Keratinocyte (primary cell): Measurements from ENCODE around the gene ANO2. TPM values are rescaled to one million over a fixed set of nuclear protein-coding genes. Genes with fewer than 3 reads are reported as not detected.

Source experiments
- DNase-seq: peaks from one replicate; pipeline ENCODE4 v3.0.0-alpha.2; 2011; ENCODE audit warnings: low read depth, missing footprints, low spot score
- FAIRE-seq: peaks from 2 replicates; lab custom pipeline; 2011; peaks lifted over from hg19 to GRCh38; lab: Jason Lieb, UNC
- H2AFZ ChIP-seq: 2 replicates; pipeline ENCODE4 v1.6.0; 2012; ENCODE audit warnings: low read length, control low read depth, inconsistent platforms; ENCODE audit not compliant: control insufficient read depth
- H3K27ac ChIP-seq: 2 replicates; pipeline ENCODE4 v1.5.1; 2011; ENCODE audit warnings: low read length; ENCODE audit not compliant: control insufficient read depth, insufficient read depth
- H3K27me3 ChIP-seq: 3 replicates; pipeline ENCODE4 v1.6.0; 2011; ENCODE audit warnings: low read length; ENCODE audit not compliant: control insufficient read depth, insufficient read depth; ENCODE audit errors: extremely low read depth
- H3K36me3 ChIP-seq, 2 experiments: 2 replicates in 1 of 2; 3 replicates in 1 of 2; pipeline ENCODE4 v1.5.1; 2011; ENCODE audit warnings: low read length in 2 of 2, mild to moderate bottlenecking in 1 of 2; ENCODE audit not compliant: control insufficient read depth in 2 of 2, insufficient read depth in 2 of 2; ENCODE audit errors: extremely low read depth in 1 of 2
- H3K4me1 ChIP-seq: 3 replicates; pipeline ENCODE4 v1.5.1; 2011; ENCODE audit warnings: low read length; ENCODE audit not compliant: control insufficient read depth, insufficient read depth; ENCODE audit errors: extremely low read depth
- H3K4me2 ChIP-seq: 3 replicates; pipeline ENCODE4 v1.6.0; 2011; ENCODE audit warnings: low read depth, low read length; ENCODE audit not compliant: control insufficient read depth, insufficient read depth; ENCODE audit errors: extremely low read depth
- H3K4me3 ChIP-seq, 3 experiments: fragments of 200-600 bp in 1 of 3; sonication (generic) in 1 of 3; 2 replicates in 2 of 3; 3 replicates in 1 of 3; pipeline ENCODE4 v1.5.1; 2011 to 2016; ENCODE audit warnings: low read length in 3 of 3, mild to moderate bottlenecking in 3 of 3, control low read depth in 2 of 3, inconsistent platforms in 1 of 3, low read depth in 1 of 3, mixed read lengths in 1 of 3, mixed run types in 1 of 3, moderate library complexity in 1 of 3; ENCODE audit not compliant: control insufficient read depth in 2 of 3, insufficient read depth in 2 of 3; ENCODE audit errors: extremely low read depth in 1 of 3
- H3K79me2 ChIP-seq: 2 replicates; pipeline ENCODE4 v1.6.0; 2012; ENCODE audit warnings: low read length; ENCODE audit not compliant: control insufficient read depth, insufficient read depth
- H3K9ac ChIP-seq: 3 replicates; pipeline ENCODE4 v1.6.0; 2011; ENCODE audit warnings: low read length; ENCODE audit not compliant: control insufficient read depth, insufficient read depth; ENCODE audit errors: extremely low read depth
- H3K9me1 ChIP-seq: 3 replicates; pipeline ENCODE4 v1.6.0; 2011; ENCODE audit warnings: low read length; ENCODE audit not compliant: control insufficient read depth, insufficient read depth; ENCODE audit errors: extremely low read depth
- H3K9me3 ChIP-seq: 2 replicates; pipeline ENCODE4 v1.5.1; 2012; ENCODE audit warnings: low read depth, low read length; ENCODE audit not compliant: control insufficient read depth
- H4K20me1 ChIP-seq: 3 replicates; pipeline ENCODE4 v1.6.0; 2011; ENCODE audit warnings: low read length; ENCODE audit not compliant: control insufficient read depth, insufficient read depth; ENCODE audit errors: extremely low read depth
- EZH2 ChIP-seq: IDR thresholded peaks from one replicate; pipeline ENCODE4 v1.6.1; 2012; ENCODE audit warnings: inconsistent platforms, mild to moderate bottlenecking, low read length, moderate library complexity
- dilution Hi-C: fragments of 300-500 bp; cut with MboI; formaldehyde crosslinking; loops from one replicate; pipeline ENCODE4 v1.7.0; 2020; ENCODE audit warnings: low sequenced_read_pairs; ENCODE audit not compliant: extremely low pct_ligation_motif_present
- polyA plus RNA-seq, 5 experiments: library from polyadenylated mRNA; depleted of rRNA in 3 of 5; stranded (reverse) in 3 of 5; stranded (forward) in 1 of 5; unstranded in 1 of 5; fragments of >200 nt; gene quantifications; 1 replicate in 1 of 5; 2 replicates in 3 of 5; 3 replicates in 1 of 5; pipeline versions ENCODE4 v1.2.1 to v1.2.3, GENCODE V29; 2011 to 2012; ENCODE audit warnings: missing spikeins in 2 of 5, low read depth in 1 of 5, low replicate concordance in 1 of 5
- TF ChIP-seq, protein P1 (sequence below), 3 experiments: IDR thresholded peaks in 1 of 3; conservative IDR thresholded peaks in 1 of 3; optimal IDR thresholded peaks in 1 of 3; 2 replicates in 2 of 3; 3 replicates in 1 of 3; pipeline versions ENCODE3 to v1.5.1; 2011; ENCODE audit warnings: low read length in 3 of 3, mild to moderate bottlenecking in 3 of 3, moderate library complexity in 2 of 3, control low read depth in 1 of 3, inconsistent platforms in 1 of 3; ENCODE audit not compliant: insufficient read depth in 2 of 3; ENCODE audit errors: extremely low read depth in 1 of 3

ANO2 gene
- polyA plus RNA-seq, 1 donor (not counting 4 experiments of a cell fraction or from before 2014, with no cell fraction given): 0.14 TPM

DNA sequence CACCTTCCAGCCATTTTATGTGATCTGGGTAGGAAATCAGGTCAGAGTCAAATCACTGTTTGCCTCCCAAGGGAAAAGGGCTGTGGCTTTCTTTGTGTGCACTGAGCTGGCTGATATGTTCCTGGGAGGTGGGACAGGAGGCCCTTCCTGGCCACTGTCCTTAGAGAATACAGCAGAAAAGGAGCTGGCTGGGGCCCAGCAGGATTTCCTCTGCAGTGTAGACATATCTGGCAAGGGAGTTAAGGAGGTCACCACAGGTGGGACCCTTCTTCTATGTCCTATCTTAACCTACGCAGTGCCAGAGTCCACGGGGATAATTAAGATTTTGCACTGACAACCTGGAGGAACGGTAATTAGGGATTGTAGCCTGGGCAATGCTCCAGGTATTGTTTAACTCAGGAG is 367.8 kb downstream of the ANO2 start:
- no peaks in the 10 kb centered on the region for H3K79me2 ChIP-seq
- FAIRE-seq (no peak), DNase-seq (no peak)
- no peaks in the 10 kb centered on the region for H3K36me3 ChIP-seq
- no peaks in the 10 kb centered on the region for H4K20me1 ChIP-seq
- H3K9ac ChIP-seq: no peak overlapping the region
- H3K9me1 ChIP-seq: no peaks in the 10 kb centered on the region
- no peak overlapping the region for H2AFZ ChIP-seq
- no peak for TF ChIP-seq EZH2
- TF ChIP-seq, protein P1, sequence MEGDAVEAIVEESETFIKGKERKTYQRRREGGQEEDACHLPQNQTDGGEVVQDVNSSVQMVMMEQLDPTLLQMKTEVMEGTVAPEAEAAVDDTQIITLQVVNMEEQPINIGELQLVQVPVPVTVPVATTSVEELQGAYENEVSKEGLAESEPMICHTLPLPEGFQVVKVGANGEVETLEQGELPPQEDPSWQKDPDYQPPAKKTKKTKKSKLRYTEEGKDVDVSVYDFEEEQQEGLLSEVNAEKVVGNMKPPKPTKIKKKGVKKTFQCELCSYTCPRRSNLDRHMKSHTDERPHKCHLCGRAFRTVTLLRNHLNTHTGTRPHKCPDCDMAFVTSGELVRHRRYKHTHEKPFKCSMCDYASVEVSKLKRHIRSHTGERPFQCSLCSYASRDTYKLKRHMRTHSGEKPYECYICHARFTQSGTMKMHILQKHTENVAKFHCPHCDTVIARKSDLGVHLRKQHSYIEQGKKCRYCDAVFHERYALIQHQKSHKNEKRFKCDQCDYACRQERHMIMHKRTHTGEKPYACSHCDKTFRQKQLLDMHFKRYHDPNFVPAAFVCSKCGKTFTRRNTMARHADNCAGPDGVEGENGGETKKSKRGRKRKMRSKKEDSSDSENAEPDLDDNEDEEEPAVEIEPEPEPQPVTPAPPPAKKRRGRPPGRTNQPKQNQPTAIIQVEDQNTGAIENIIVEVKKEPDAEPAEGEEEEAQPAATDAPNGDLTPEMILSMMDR (optimal IDR thresholded peaks at IDR 0.05 in 1 of 3, IDR thresholded peaks at IDR 0.05 in 1 of 3, conservative IDR thresholded peaks at IDR 0.05 in 1 of 3; ENCODE audit: extremely low read depth in 1 of 3, insufficient read depth in 2 of 3, low read length in 3 of 3): no peak
- H3K4me2 ChIP-seq: no peak overlapping the region
- H3K4me3 ChIP-seq: no peak overlapping the region
- dilution Hi-C loops: no loop called here
- H3K27me3 ChIP-seq: no peaks in the 10 kb centered on the region
- H3K27ac ChIP-seq: no peak overlapping the region
- no peaks in the 10 kb centered on the region for H3K4me1 ChIP-seq
- no peaks in the 10 kb centered on the region for H3K9me3 ChIP-seq

DNA sequence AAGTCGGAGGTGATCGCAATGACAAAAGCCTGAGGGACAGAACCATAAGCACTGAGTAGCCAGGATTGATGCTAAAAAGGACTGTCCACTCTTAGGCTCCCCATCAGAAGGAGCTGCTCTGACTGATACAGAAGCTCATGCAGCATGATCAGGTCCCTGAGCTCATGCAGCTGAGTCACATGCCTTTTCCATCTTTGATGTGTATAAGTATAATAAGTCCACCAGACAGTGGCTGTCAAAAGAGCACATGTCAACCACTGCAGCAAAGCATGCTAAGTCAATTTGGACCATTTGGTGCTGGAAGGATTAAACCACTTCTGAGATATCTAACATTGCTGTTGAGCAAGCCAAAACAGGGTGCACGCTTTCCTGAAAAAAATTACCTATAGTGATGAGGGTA is 369.1 kb downstream of the ANO2 start:
- FAIRE-seq: no peak
- TF ChIP-seq, protein P1 (optimal IDR thresholded peaks at IDR 0.05 in 1 of 3, IDR thresholded peaks at IDR 0.05 in 1 of 3, conservative IDR thresholded peaks at IDR 0.05 in 1 of 3; ENCODE audit: extremely low read depth in 1 of 3, insufficient read depth in 2 of 3, low read length in 3 of 3): no peak
- TF ChIP-seq EZH2: no peak
- H3K27ac ChIP-seq: no peak overlapping the region
- H3K9me3 ChIP-seq: no peaks in the 10 kb centered on the region
- no peaks in the 10 kb centered on the region for H3K36me3 ChIP-seq
- H2AFZ ChIP-seq: no peak overlapping the region
- H4K20me1 ChIP-seq: no peaks in the 10 kb centered on the region
- no peak overlapping the region for H3K4me2 ChIP-seq
- H3K9me1 ChIP-seq: no peaks in the 10 kb centered on the region
- no peak overlapping the region for H3K4me3 ChIP-seq
- H3K79me2 ChIP-seq: no peaks in the 10 kb centered on the region
- no peak overlapping the region for H3K9ac ChIP-seq
- dilution Hi-C loops: no loop called here
- no peaks in the 10 kb centered on the region for H3K27me3 ChIP-seq
- no peaks in the 10 kb centered on the region for H3K4me1 ChIP-seq
- DNase-seq: no peak
